ENCODE measurements around the gene LAMA2.

LAMA2 gene

GRCh38 chr6:129329678-129330077 lies 446.7 kb downstream of the LAMA2 start:
- FAIRE-seq = no peak

DNA sequence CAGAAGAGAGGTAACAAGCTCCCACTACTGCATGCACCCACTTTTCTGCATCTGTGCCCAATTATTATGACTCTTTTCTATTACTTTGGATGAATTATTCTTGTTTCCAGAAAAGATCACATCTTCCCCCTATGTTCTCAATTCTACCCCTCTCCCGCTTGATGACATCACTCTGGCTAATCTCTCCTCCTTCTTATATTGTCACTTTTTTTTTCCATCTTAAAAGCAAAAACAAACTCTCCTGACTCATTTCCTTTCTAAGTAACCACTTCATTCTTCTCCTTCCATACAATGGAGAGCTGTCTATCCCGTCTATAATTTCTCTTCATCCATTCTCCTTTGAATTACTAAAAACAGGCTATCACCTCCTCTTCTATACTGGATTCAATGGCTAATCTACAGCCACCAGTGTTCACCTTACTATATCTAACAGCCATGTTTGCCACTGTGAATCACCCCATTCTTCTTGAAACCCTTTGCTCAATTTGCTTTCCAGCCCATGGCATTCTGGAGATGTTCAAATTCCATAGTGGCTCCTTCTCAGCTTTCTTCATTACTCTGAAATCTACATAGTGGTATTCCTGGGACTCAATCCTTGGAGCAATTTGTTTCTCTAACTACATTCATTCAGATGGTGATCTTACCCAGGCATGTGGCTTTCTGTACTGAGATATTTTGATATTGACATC lies 448.7 kb downstream of the LAMA2 start:
- FAIRE-seq = no peak

GRCh38 chr6:129335792-129336191 lies 452.9 kb downstream of the LAMA2 start:
- FAIRE-seq = no peak

GRCh38 chr6:129338683-129339082 lies 455.7 kb downstream of the LAMA2 start:
- FAIRE-seq = no peak

GRCh38 chr6:129340983-129341382 lies 458.0 kb downstream of the LAMA2 start:
- no peak for FAIRE-seq

- FAIRE-seq = no peak
Observed at GRCh38 chr6:129342243-129342642, 459.3 kb downstream of the LAMA2 start.

DNA sequence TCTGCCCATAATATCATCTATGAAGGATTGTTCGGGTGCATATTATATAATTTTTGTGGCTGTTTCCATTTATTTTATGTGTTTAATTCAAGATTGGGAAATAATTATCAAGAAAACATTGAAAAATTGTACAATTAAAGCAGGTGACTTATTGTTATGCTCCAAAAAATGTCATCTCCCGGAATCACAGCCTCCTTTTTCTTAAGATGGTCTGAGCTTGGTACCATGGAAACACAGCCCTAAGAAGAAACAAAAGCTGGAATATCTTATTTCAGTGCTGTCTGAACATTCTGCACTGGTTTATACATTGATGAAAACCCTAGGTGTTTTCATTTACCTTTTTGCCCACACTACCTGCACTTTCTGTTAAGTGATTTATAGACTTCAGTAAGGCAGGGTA lies 459.9 kb downstream of the LAMA2 start:
- no peak for FAIRE-seq

DNA sequence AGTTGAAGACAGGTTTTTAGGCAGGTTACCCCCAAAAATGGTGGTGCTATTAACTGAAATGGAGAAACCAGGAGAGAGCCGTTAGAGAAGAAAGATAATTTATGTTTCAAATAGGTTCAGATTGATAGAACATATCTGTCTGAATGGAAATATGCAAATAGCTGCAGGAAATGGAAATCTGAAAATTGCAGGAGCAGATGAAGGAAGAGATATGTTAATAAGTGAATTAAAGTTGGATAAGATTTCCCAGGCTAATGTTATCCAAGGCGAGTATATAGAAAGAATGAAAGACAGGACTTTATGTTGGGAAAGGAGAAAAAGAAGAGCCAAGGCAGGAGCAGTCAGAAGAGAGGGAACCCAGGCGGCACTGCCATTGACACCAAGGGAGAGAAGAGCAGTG lies 461.4 kb downstream of the LAMA2 start:
- FAIRE-seq = no peak

DNA sequence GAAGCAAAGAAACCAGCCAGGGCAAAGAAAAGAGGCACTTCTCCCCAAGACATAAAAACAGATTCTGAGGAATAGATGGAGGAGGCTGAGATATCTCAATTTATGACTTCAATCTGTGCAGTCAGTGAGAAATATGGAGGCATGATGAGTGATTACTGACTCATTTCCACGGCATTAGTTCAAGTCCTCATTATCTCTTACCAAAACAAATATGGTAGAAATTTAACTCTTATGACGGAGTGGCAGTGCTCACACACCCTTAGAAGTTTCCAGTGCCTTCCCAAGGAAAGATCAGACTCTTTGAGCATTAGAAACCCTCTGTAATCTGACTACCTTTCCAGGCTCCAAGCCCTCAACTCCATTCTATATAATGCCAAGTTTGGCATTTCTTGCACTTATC lies 463.0 kb downstream of the LAMA2 start:
- FAIRE-seq = no peak

DNA sequence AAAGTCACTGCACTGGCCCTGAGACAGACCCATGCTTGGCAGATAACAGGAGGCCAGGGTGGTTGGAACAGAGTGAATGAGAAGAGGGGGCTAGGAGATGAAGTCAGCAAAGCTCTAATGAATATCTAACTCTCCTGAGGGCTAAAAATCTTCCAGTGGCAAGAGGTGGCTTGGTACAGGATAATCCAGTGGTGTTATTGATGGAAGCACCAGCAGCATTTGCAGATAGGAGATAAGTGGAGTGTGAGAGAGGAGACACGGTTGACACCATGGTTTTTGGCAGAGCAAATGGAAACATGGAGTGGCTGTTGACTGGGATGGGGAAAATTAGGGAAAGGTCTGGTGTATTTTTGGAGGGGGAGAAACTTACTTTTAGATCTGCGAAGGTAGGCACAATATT lies 464.0 kb downstream of the LAMA2 start:
- no peak for FAIRE-seq

DNA sequence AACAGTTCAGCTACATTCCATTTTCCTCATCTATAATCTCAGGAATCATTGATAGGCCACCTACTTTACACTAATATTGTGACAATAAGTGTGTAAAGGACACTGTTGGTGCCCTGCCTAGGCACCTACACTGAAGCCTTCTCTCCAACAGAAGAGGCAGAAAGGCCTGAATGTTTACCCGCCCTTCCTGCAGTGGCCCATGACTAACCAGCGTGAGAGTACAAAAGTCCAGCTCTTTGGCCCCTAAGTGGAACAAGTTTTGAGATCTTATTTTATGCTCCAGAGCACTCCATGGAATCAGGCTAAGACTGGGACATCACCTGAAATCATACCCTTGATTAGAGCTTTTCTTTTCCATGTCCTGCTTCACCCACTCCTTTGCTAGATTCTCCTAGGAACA lies 467.3 kb downstream of the LAMA2 start:
- no peak for FAIRE-seq

- FAIRE-seq = no peak
Observed at GRCh38 chr6:129351807-129352206, 468.9 kb downstream of the LAMA2 start.

GRCh38 chr6:129353067-129353466 lies 470.1 kb downstream of the LAMA2 start:
- no peak for FAIRE-seq

DNA sequence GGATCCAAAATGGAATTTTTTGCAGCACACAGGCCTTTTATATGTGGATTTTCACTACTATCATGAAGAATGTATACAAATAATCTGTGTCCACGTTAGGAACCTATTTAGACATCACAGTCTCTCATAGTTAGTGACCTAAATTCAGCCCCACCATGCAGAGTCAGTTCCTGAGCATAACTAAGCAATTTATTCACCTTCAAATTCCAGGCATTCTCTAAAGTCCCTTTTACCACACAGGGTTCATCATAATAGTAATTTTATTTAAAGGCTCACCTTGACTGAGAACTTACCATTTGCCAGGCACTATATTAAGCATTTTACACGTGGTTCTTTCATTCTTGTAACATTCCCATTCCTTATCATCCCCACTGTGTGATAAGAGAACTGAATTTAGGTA lies 473.2 kb downstream of the LAMA2 start:
- no peak for FAIRE-seq

DNA sequence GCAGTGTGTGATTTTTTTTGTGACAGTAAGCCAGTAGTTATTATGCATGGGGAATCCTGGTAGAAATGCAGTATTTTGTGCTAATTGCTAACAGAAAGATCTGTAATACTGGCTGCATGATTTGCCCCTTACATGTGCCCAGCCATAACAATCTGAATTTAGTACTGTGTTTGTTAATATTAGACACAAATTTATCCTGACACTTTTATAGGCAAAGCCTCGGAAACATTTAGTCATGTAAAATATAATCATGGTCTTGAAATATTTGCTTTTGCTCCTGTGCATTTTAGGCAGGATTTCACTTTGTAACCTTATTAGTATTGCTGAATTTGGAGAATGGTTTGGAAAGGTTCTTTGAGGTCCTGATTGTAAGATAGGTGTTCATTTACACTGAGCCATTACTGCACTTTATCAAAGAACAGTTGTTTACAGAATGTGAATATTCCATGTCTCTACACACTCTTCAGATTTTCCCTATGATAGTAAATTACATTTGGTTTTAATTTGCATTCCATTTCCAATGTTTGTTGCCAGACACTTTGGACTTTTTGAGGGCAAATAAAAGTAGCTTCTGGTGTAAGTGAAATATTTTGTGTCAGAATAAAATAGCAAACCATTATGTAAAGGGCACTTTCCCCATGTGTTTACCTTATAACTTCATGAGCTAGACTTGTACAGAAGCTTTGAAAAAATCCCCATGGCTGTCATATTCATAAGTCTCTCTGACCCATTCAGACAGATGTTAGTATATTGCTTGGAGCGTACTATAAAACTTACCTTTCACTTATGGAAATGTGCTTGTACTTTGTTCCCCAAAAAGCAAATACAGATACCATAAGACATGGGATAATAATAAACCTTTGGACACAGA lies 477.1 kb downstream of the LAMA2 start:
- FAIRE-seq = no peak

DNA sequence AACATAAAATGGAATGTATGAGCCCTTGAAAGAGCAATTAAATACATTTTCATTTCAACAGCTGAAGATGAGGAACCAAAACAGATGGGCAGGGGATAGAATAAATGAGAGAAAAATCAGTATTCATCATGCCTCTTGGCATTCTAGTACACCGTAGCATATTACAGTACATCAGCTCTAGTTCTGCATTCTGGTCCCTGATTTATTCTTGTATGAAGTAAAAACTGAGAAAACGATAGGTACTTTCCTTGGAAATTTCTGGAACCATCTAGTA lies 477.7 kb downstream of the LAMA2 start:
- no peak for FAIRE-seq

- no peak for FAIRE-seq
Observed at GRCh38 chr6:129364037-129364436, 481.1 kb downstream of the LAMA2 start.

DNA sequence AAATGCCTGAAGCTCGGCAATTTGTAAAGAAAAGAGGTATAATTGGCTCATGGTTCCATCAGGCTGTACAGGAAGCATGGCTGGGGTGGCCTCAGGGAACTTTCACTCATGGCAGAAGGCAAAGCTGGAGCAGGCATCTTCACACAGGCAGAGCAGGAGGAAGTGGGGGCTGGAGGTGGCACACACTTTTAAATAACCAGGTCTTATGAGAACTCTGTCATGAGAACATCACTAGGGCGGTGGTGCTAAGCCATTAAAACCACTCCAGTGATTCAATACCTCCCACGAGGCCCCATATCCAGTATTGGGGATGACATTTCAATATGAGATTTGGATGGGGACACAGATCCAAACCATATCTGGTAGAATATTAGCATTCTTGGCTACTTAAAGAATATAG lies 481.8 kb downstream of the LAMA2 start:
- FAIRE-seq = no peak

GRCh38 chr6:129368076-129368475 lies 485.1 kb downstream of the LAMA2 start:
- FAIRE-seq = no peak

GRCh38 chr6:129368970-129369369 lies 486.0 kb downstream of the LAMA2 start:
- no peak for FAIRE-seq

DNA sequence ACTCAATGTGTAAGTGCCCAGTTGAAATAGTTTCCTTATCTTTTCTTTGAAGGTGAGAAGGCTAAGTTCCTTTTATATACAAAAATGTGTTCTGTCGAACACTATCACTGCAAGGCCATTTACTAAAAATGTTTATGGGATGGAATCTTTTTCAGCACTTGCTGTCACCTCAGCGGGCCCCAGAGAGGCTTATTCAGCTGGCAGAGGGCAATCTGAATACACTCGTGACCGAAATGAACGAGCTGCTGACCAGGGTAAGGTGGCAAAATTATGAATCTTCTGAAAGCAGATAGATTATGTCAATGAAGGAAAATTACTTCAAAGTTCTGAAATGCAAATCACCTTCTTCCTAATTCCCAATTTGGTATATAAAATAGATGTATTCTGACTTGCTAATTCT lies 486.8 kb downstream of the LAMA2 start:
- no peak for FAIRE-seq

GRCh38 chr6:129370268-129370916 lies 487.5 kb downstream of the LAMA2 start:
- FAIRE-seq = peak; percentile 22

DNA sequence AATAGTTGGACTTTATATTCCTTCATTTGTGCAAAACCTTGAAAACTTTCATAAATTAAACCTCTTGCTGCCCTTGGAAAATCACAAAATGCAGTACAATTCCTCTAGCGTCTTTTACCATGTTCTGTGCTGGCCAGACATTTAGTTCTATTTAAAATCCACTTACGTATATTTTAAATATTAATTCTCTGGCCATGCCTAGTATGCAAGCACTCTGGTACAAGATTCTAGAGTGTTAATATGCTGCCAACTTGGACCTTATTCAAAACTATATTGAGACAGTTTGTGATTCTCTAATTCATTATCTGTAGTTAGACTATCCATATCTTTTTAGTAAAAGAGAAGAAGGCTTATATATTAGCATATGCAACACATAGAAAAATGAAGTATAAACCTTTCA lies 498.9 kb downstream of the LAMA2 start:
- no peak for FAIRE-seq

DNA sequence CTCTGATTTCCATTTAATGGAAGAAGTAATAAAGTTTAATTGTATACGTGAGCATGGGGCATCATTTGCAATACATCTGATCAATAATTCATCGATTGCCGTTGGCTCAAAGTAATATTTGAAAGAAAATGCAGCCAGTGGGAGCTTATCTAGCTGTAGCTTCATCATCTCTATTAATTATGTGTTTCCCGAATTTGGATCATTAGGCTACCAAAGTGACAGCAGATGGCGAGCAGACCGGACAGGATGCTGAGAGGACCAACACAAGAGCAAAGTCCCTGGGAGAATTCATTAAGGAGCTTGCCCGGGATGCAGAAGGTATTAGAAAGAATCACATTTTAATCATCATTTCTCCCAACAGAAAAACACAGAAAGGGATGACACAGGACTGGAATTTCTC lies 500.0 kb downstream of the LAMA2 start:
- FAIRE-seq = no peak

All from TTC549 (cell line).